ENCODE measurements around the gene MALT1.
A peak's percentile ranks its signal among the peaks of the same experiment; 100 is the strongest.

GRCh38 chr18:58781627-58782194, 110.4 kb downstream of the MALT1 start:
- TF ChIP-seq CTCF (IDR thresholded peaks at IDR 0.05 in 4 of 5, conservative IDR thresholded peaks at IDR 0.05 in 1 of 5) (peak; percentile 91 to 95 (median 92)), POLR2A (IDR thresholded peaks at IDR 0.05) (no peak)
